SK-N-SH treated with all-trans-retinoic acid at 6 μM for 48 hours (cell line): Measurements from ENCODE around the gene GNA15.

ENCODE experiments used
- ATAC-seq: fragments of 200-7000 bp; cut with Tn5 transposase; 3 replicates; pipeline ENCODE4 v1.9.1; 2020; ENCODE audit warnings: mild to moderate bottlenecking, moderate library complexity
- ARNTL ChIP-seq: fragments of 450-650 bp; formaldehyde crosslinking; IDR thresholded peaks from 2 replicates; pipeline ENCODE4 v1.5.0; 2020; ENCODE audit warnings: low read depth, mild to moderate bottlenecking, moderate library complexity, borderline replicate concordance
- BACH2 ChIP-seq: fragments of 250-450 bp; sonication (Bioruptor Pico); IDR thresholded peaks from 2 replicates; pipeline ENCODE4 v1.9.0; 2021; ENCODE audit warnings: mild to moderate bottlenecking, borderline replicate concordance
- CSDC2 ChIP-seq: fragments of 250-450 bp; sonication (Bioruptor Pico); IDR thresholded peaks from 2 replicates; pipeline ENCODE4 v1.5.0; 2020; ENCODE audit warnings: mild to moderate bottlenecking, moderate library complexity
- CSRNP3 ChIP-seq: fragments of 250-450 bp; sonication (Bioruptor Pico); IDR thresholded peaks from 2 replicates; pipeline ENCODE4 v1.5.1; 2021; ENCODE audit warnings: mild to moderate bottlenecking, moderate library complexity
- ESRRG ChIP-seq: fragments of 250-450 bp; sonication (Bioruptor Pico); IDR thresholded peaks from 2 replicates; pipeline ENCODE4 v1.6.1; 2021; ENCODE audit warnings: mild to moderate bottlenecking
- GLIS3 ChIP-seq: fragments of 250-450 bp; sonication (Bioruptor Pico); IDR thresholded peaks from 2 replicates; pipeline ENCODE4 v1.5.0; 2020; ENCODE audit warnings: mild to moderate bottlenecking, moderate library complexity
- ISL1 ChIP-seq: fragments of 250-450 bp; sonication (Bioruptor Pico); IDR thresholded peaks from 2 replicates; pipeline ENCODE4 v2.1.2; 2022; ENCODE audit warnings: mild to moderate bottlenecking, moderate library complexity
- OSR1 ChIP-seq: fragments of 250-450 bp; sonication (Bioruptor Pico); IDR thresholded peaks from 2 replicates; pipeline ENCODE4 v1.8.0; 2022; ENCODE audit warnings: moderate library complexity, mild to moderate bottlenecking, inconsistent platforms
- PATZ1 ChIP-seq: fragments of 250-450 bp; sonication (Bioruptor Pico); IDR thresholded peaks from 2 replicates; pipeline ENCODE4 v1.8.0; 2020; ENCODE audit warnings: mild to moderate bottlenecking, moderate library complexity, borderline replicate concordance
- POU6F1 ChIP-seq: fragments of 250-450 bp; sonication (Bioruptor Pico); IDR thresholded peaks from 2 replicates; pipeline ENCODE4 v1.8.0; 2021; ENCODE audit warnings: low read depth, mild to moderate bottlenecking, moderate library complexity, borderline replicate concordance
- PPARA ChIP-seq: fragments of 250-450 bp; sonication (Bioruptor Pico); IDR thresholded peaks from 2 replicates; pipeline ENCODE4 v1.5.0; 2020; ENCODE audit warnings: mild to moderate bottlenecking, borderline replicate concordance
- RARB ChIP-seq: fragments of 250-450 bp; sonication (Bioruptor Pico); IDR thresholded peaks from 2 replicates; pipeline ENCODE4 v1.8.0; 2021; ENCODE audit warnings: mild to moderate bottlenecking, moderate library complexity
- SNAI2 ChIP-seq: fragments of 250-450 bp; sonication (Bioruptor Pico); IDR thresholded peaks from 2 replicates; pipeline ENCODE4 v1.5.0; 2020; ENCODE audit warnings: mild to moderate bottlenecking, moderate library complexity
- TCF4 ChIP-seq: fragments of 250-450 bp; sonication (Bioruptor Pico); IDR thresholded peaks from 2 replicates; pipeline ENCODE4 v1.8.0; 2021; ENCODE audit warnings: mild to moderate bottlenecking, moderate library complexity, borderline replicate concordance
- TOX ChIP-seq: fragments of 250-450 bp; sonication (Bioruptor Pico); IDR thresholded peaks from 2 replicates; pipeline ENCODE4 v1.8.0; 2021; ENCODE audit warnings: mild to moderate bottlenecking, moderate library complexity, borderline replicate concordance
- ZC3H10 ChIP-seq: fragments of 250-450 bp; sonication (Bioruptor Pico); IDR thresholded peaks from 2 replicates; pipeline ENCODE4 v1.5.1; 2021; ENCODE audit warnings: mild to moderate bottlenecking, moderate library complexity
- ZFP3 ChIP-seq: fragments of 250-450 bp; sonication (Bioruptor Pico); IDR thresholded peaks from 2 replicates; pipeline ENCODE4 v1.5.0; 2020; ENCODE audit warnings: mild to moderate bottlenecking, moderate library complexity
- ZFP30 ChIP-seq: fragments of 450-650 bp; formaldehyde crosslinking; IDR thresholded peaks from 2 replicates; pipeline ENCODE4 v1.5.0; 2022; ENCODE audit warnings: mild to moderate bottlenecking, moderate library complexity
- ZNF565 ChIP-seq: fragments of 450-650 bp; formaldehyde crosslinking; conservative IDR thresholded peaks from 2 replicates; pipeline ENCODE4 v1.5.0; 2020; ENCODE audit warnings: low read depth, mild to moderate bottlenecking, moderate library complexity
- ZNF70 ChIP-seq: fragments of 450-650 bp; formaldehyde crosslinking; IDR thresholded peaks from 2 replicates; pipeline ENCODE4 v1.5.0; 2020; ENCODE audit warnings: mild to moderate bottlenecking, moderate library complexity
- ZNF8 ChIP-seq: fragments of 450-650 bp; formaldehyde crosslinking; IDR thresholded peaks from 2 replicates; pipeline ENCODE4 v1.5.0; 2020; ENCODE audit warnings: mild to moderate bottlenecking, moderate library complexity
- TF ChIP-seq, protein P1 (sequence below): fragments of 250-450 bp; sonication (Bioruptor Pico); IDR thresholded peaks from 2 replicates; pipeline ENCODE4 v1.5.0; 2020; ENCODE audit warnings: mild to moderate bottlenecking, moderate library complexity
- TF ChIP-seq, protein P2 (sequence below): fragments of 250-450 bp; sonication (Bioruptor Pico); IDR thresholded peaks from 2 replicates; pipeline ENCODE4 v1.5.1; 2020; ENCODE audit warnings: low read depth, mild to moderate bottlenecking, moderate library complexity

Gene GNA15

GRCh38 chr19:3123956-3124355 lies 11.9 kb upstream of the GNA15 start:
- no peak for ATAC-seq
- no peak for TF ChIP-seq ZC3H10 (CRISPR knock-in tag)
- TF ChIP-seq ARNTL (CRISPR knock-in tag) = no peak
- TF ChIP-seq BACH2 (CRISPR knock-in tag) = no peak

DNA sequence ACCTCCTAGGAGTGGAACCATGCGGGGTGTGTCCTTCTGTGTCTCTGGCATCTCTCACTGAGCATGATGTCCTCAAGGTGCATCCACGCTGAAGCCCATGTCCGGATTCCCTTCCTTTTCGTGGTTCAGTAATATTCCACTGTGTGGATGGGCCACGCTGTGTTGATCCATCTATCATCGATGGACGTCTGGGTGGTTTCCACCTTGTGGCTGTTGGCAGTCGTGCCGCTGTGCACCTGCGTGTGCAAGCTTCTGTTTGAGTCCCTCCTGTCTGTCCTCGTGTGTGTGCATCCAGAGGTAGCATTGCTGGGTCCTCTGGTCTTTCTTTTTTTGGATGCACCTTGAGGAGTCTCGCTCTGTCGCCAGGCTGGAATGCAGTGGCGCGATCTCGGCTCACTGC lies 11.2 kb upstream of the GNA15 start:
- no peak for TF ChIP-seq TCF4
- TF ChIP-seq ESRRG (CRISPR knock-in tag) = no peak
- no peak for TF ChIP-seq TOX
- TF ChIP-seq ZNF70 (CRISPR knock-in tag) = no peak
- no peak for TF ChIP-seq ZFP3 (CRISPR knock-in tag)
- TF ChIP-seq, protein P1, sequence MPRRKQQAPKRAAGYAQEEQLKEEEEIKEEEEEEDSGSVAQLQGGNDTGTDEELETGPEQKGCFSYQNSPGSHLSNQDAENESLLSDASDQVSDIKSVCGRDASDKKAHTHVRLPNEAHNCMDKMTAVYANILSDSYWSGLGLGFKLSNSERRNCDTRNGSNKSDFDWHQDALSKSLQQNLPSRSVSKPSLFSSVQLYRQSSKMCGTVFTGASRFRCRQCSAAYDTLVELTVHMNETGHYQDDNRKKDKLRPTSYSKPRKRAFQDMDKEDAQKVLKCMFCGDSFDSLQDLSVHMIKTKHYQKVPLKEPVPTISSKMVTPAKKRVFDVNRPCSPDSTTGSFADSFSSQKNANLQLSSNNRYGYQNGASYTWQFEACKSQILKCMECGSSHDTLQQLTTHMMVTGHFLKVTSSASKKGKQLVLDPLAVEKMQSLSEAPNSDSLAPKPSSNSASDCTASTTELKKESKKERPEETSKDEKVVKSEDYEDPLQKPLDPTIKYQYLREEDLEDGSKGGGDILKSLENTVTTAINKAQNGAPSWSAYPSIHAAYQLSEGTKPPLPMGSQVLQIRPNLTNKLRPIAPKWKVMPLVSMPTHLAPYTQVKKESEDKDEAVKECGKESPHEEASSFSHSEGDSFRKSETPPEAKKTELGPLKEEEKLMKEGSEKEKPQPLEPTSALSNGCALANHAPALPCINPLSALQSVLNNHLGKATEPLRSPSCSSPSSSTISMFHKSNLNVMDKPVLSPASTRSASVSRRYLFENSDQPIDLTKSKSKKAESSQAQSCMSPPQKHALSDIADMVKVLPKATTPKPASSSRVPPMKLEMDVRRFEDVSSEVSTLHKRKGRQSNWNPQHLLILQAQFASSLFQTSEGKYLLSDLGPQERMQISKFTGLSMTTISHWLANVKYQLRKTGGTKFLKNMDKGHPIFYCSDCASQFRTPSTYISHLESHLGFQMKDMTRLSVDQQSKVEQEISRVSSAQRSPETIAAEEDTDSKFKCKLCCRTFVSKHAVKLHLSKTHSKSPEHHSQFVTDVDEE (CRISPR knock-in tag) = no peak
- no peak for TF ChIP-seq ISL1 (CRISPR knock-in tag)
- no peak for TF ChIP-seq RARB (CRISPR knock-in tag)
- no peak for TF ChIP-seq SNAI2 (CRISPR knock-in tag)
- TF ChIP-seq ZNF565 (CRISPR knock-in tag) = no peak
- TF ChIP-seq GLIS3 (CRISPR knock-in tag) = no peak
- no peak for TF ChIP-seq POU6F1
- TF ChIP-seq, all 23 proteins: peak for 0
- ATAC-seq = no peak

- TF ChIP-seq PPARA (no peak), CSRNP3 (CRISPR knock-in tag) (no peak), OSR1 (no peak), ESRRG (CRISPR knock-in tag) (no peak), ZFP30 (no peak), RARB (CRISPR knock-in tag) (no peak)
- TF ChIP-seq, protein P2, sequence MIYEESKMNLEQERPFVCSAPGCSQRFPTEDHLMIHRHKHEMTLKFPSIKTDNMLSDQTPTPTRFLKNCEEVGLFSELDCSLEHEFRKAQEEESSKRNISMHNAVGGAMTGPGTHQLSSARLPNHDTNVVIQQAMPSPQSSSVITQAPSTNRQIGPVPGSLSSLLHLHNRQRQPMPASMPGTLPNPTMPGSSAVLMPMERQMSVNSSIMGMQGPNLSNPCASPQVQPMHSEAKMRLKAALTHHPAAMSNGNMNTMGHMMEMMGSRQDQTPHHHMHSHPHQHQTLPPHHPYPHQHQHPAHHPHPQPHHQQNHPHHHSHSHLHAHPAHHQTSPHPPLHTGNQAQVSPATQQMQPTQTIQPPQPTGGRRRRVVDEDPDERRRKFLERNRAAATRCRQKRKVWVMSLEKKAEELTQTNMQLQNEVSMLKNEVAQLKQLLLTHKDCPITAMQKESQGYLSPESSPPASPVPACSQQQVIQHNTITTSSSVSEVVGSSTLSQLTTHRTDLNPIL (CRISPR knock-in tag) = no peak
- peak; percentile 88 for ATAC-seq
Measured at GRCh38 chr19:3125900-3126524, 9.8 kb upstream of the GNA15 start.

DNA sequence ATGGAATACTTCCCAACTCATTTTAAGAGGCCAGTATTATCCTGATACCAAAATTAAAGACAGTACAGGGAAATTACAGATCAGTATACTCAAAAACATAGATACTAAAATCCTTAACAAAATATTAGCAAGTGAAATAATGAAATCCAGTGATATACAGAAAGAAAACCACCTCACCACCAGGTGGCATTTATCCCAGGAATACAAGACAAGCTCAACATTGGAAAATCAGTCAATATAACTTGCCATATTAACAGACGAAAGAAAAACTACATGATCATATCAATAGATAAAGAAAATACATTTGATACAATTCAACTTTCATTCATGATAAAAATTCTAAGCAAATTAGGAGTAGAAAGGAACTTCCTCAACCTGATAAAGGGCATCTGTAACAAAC lies 6.7 kb upstream of the GNA15 start:
- ATAC-seq = peak; percentile 39; the same call in 1 of the 3 replicates
- TF ChIP-seq BACH2 (CRISPR knock-in tag) = no peak
- TF ChIP-seq CSDC2 (CRISPR knock-in tag) = no peak
- no peak for TF ChIP-seq ZFP3 (CRISPR knock-in tag)

DNA sequence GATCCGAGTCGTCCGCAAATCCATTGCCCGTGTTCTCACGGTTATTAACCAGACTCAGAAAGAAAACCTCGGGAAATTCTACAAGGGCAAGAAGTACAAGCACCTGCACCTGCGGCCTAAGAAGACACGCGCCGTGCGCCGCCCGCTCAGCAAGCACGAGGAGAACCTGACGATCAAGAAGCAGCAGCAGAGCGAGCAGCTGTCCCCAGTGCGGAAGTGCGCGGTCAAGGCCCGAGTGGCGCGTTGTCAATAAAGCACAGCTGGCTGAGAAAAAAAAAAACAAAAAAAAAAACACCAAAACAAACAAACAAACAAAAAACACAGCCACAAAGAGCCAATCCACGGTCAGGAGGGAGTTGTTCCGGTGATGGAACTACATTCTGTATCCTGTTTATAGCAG lies 4.7 kb upstream of the GNA15 start:
- no peak for ATAC-seq
- no peak for TF ChIP-seq TCF4
- TF ChIP-seq PPARA = no peak
- no peak for TF ChIP-seq ZFP3 (CRISPR knock-in tag)
- no peak for TF ChIP-seq GLIS3 (CRISPR knock-in tag)
- TF ChIP-seq, protein P2 (CRISPR knock-in tag) = no peak
- no peak for TF ChIP-seq PATZ1 (CRISPR knock-in tag)
- no peak for TF ChIP-seq ZNF8 (CRISPR knock-in tag)
